ENCODE results near the gene STK39. TPM values are rescaled to one million over a fixed set of nuclear protein-coding genes. Genes with fewer than 3 reads are reported as not detected.

Gene STK39
- polyA plus RNA-seq, 3 donors from 2014 or later = 5.8 to 11.5 (median 9.3) TPM

DNA sequence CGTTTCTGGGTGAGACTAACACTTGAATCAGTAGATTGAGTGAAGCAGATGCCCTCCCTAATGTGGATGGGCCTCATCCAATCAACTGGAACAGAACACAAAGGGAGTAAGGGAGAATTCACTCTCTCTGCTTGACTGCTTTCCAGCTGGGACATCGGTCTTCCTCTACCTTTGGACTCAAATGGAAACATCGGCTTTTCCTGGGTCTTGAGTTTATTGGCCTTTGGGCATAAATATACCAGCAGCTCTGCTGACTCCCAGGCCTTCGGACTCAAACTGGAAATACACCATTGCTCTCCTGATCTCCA lies 311.6 kb downstream of the STK39 start:
- Mint-ChIP-seq H3K4me1 (no peaks in the 10 kb centered on the region), H3K27me3 (ENCODE audit: low read depth in 3 of 3) (peaks cover 4 to 5% (median 4%) of the 10 kb centered on the region in 3 donors), H3K36me3 (no peaks in the 10 kb centered on the region), H3K4me3 (no peak overlapping the region), H3K9me3 (no peaks in the 10 kb centered on the region), H3K27ac (no peak overlapping the region)
- no peak for DNase-seq

GRCh38 chr2:167933097-167933814 lies 314.1 kb downstream of the STK39 start:
- H3K4me1 Mint-ChIP-seq = no peaks in the 10 kb centered on the region
- H3K27ac Mint-ChIP-seq = no peak overlapping the region
- H3K36me3 Mint-ChIP-seq = no peaks in the 10 kb centered on the region
- H3K4me3 Mint-ChIP-seq = no peak overlapping the region
- peaks cover 4 to 9% (median 5%) of the 10 kb centered on the region in 3 donors for H3K27me3 Mint-ChIP-seq (ENCODE audit: low read depth in 3 of 3)
- no peaks in the 10 kb centered on the region for H3K9me3 Mint-ChIP-seq
- DNase-seq = no peak

DNA sequence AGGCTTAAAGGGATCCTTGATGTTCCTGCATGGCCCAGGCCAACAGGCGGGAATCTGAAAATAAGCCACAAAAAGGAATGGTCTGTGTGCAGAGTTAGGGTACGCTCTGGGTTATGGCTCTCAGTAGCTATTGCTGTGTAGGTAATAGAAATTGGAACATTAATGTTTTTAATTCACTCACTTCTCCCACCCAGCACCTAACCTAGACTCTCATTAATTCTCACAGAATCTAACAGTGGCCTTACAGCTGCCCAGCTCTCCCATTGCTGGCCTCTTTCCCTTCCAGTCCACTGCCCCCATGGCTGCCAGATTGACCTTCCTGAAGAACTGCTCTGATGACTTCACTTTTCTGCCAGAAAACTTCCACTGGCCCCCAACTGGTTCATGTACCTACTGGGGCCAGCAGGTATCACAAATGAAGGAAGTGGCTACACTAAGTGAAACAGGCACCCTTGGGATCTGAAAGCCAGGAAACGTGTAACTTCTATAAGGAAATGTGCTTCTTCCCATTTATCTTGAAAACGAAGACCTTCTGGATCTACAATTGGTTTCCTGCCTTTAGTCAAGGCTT lies 315.2 kb downstream of the STK39 start:
- no peaks in the 10 kb centered on the region for H3K9me3 Mint-ChIP-seq
- H3K27ac Mint-ChIP-seq = no peak overlapping the region

GRCh38 chr2:167929484-167929883 lies 317.9 kb downstream of the STK39 start:
- Mint-ChIP-seq H3K27me3 (ENCODE audit: low read depth in 3 of 3) (peaks cover 0 to 10% (median 3%) of the 10 kb centered on the region in 3 donors), H3K4me1 (no peaks in the 10 kb centered on the region), H3K4me3 (no peak overlapping the region), H3K27ac (no peak overlapping the region), H3K9me3 (no peaks in the 10 kb centered on the region), H3K36me3 (no peaks in the 10 kb centered on the region)
- no peak for DNase-seq

More for the DNA sequence above, 315.2 kb downstream of the STK39 start:
- H3K27me3 Mint-ChIP-seq (ENCODE audit: low read depth in 3 of 3) = peaks cover 0 to 12% (median 4%) of the 10 kb centered on the region in 3 donors
- no peaks in the 10 kb centered on the region for H3K4me1 Mint-ChIP-seq
- H3K36me3 Mint-ChIP-seq = no peaks in the 10 kb centered on the region
- no peak for DNase-seq
- no peak overlapping the region for H3K4me3 Mint-ChIP-seq

- no peaks in the 10 kb centered on the region for H3K36me3 Mint-ChIP-seq
- no peaks in the 10 kb centered on the region for H3K9me3 Mint-ChIP-seq
- no peak overlapping the region for H3K27ac Mint-ChIP-seq
- H3K4me3 Mint-ChIP-seq = no peak overlapping the region
- H3K27me3 Mint-ChIP-seq (ENCODE audit: low read depth in 3 of 3) = peaks cover 3 to 8% (median 4%) of the 10 kb centered on the region in 3 donors
- no peaks in the 10 kb centered on the region for H3K4me1 Mint-ChIP-seq
- DNase-seq = no peak
Observed at GRCh38 chr2:167928434-167928833, 319.0 kb downstream of the STK39 start.

GRCh38 chr2:167925758-167926157 lies 321.6 kb downstream of the STK39 start:
- Mint-ChIP-seq H3K4me3 (no peak overlapping the region), H3K27me3 (ENCODE audit: low read depth in 3 of 3) (peaks cover 2 to 8% (median 4%) of the 10 kb centered on the region in 3 donors), H3K4me1 (no peaks in the 10 kb centered on the region), H3K27ac (no peak overlapping the region), H3K36me3 (no peaks in the 10 kb centered on the region), H3K9me3 (no peaks in the 10 kb centered on the region)
- no peak for DNase-seq

- H3K36me3 Mint-ChIP-seq = no peaks in the 10 kb centered on the region
- no peak for DNase-seq
- H3K27me3 Mint-ChIP-seq (ENCODE audit: low read depth in 3 of 3) = peaks cover 4 to 7% (median 5%) of the 10 kb centered on the region in 3 donors
- H3K9me3 Mint-ChIP-seq = no peaks in the 10 kb centered on the region
- no peak overlapping the region for H3K4me3 Mint-ChIP-seq
- no peaks in the 10 kb centered on the region for H3K4me1 Mint-ChIP-seq
- H3K27ac Mint-ChIP-seq = no peak overlapping the region
Observed at GRCh38 chr2:167924556-167924955, 322.8 kb downstream of the STK39 start.

- no peaks in the 10 kb centered on the region for H3K4me1 Mint-ChIP-seq
Observed at GRCh38 chr2:167916756-167917155, 330.6 kb downstream of the STK39 start.

GRCh38 chr2:167914969-167915368 lies 332.4 kb downstream of the STK39 start:
- DNase-seq = no peak
- H3K4me3 Mint-ChIP-seq = no peak overlapping the region
- H3K4me1 Mint-ChIP-seq = no peaks in the 10 kb centered on the region
- H3K36me3 Mint-ChIP-seq = no peaks in the 10 kb centered on the region
- H3K9me3 Mint-ChIP-seq = no peaks in the 10 kb centered on the region
- H3K27me3 Mint-ChIP-seq (ENCODE audit: low read depth in 3 of 3) = peaks cover 2 to 7% (median 6%) of the 10 kb centered on the region in 3 donors
- H3K27ac Mint-ChIP-seq = no peak overlapping the region

More at GRCh38 chr2:167916756-167917155, 330.6 kb downstream of the STK39 start:
- Mint-ChIP-seq H3K27me3 (ENCODE audit: low read depth in 3 of 3) (peaks cover 3 to 6% (median 5%) of the 10 kb centered on the region in 3 donors), H3K4me3 (no peak overlapping the region), H3K27ac (no peak overlapping the region), H3K36me3 (no peaks in the 10 kb centered on the region), H3K9me3 (no peaks in the 10 kb centered on the region)
- DNase-seq = no peak

GRCh38 chr2:167908786-167909185 lies 338.6 kb downstream of the STK39 start:
- Mint-ChIP-seq H3K27me3 (ENCODE audit: low read depth in 3 of 3) (peaks cover 3 to 6% (median 5%) of the 10 kb centered on the region in 3 donors), H3K4me1 (no peaks in the 10 kb centered on the region), H3K27ac (no peak overlapping the region), H3K36me3 (no peaks in the 10 kb centered on the region), H3K4me3 (no peak overlapping the region), H3K9me3 (no peaks in the 10 kb centered on the region)
- no peak for DNase-seq

DNA sequence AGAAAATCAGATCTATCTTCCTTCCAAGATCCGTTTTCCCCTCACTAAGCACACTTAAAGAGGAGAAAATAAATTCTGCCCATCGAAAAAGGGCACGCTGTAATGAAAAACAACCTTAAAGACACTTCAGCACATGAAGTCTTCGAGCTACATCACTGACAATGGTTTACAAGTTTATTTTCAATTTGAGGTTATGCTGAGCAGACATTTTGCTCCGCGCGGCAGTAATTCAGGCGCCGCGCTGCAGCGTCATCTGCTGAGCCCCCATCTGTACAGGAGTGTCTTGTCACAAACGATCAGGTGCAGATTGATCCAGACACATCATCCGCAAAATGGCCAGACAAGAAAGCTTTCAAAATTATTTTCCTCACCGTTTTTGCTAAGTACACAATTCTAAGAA lies 341.7 kb downstream of the STK39 start:
- no peaks in the 10 kb centered on the region for H3K9me3 Mint-ChIP-seq
- peaks cover 0 to 6% (median 5%) of the 10 kb centered on the region in 3 donors for H3K27me3 Mint-ChIP-seq (ENCODE audit: low read depth in 3 of 3)
- H3K4me1 Mint-ChIP-seq = no peaks in the 10 kb centered on the region
- DNase-seq = no peak
- H3K4me3 Mint-ChIP-seq = no peak overlapping the region
- H3K36me3 Mint-ChIP-seq = no peaks in the 10 kb centered on the region
- no peak overlapping the region for H3K27ac Mint-ChIP-seq

Other genes starting within 250 kb of the STK39 start
- gene CERS6, start 208.7 kb upstream of the STK39 start, polyA plus RNA-seq = 1 to 10 TPM; 2.4 to 9.2 (median 5.6) TPM